NCI-H2171 treated with DMSO at 0.1 percent for 48 hours (cell line): ENCODE data around the gene SMIM1.

ENCODE experiments used
- DNase-seq: peaks from one replicate; lab custom pipeline; 2025; lab: John Stamatoyannopoulos, UW

The SMIM1 gene, protein sequence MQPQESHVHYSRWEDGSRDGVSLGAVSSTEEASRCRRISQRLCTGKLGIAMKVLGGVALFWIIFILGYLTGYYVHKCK

DNA sequence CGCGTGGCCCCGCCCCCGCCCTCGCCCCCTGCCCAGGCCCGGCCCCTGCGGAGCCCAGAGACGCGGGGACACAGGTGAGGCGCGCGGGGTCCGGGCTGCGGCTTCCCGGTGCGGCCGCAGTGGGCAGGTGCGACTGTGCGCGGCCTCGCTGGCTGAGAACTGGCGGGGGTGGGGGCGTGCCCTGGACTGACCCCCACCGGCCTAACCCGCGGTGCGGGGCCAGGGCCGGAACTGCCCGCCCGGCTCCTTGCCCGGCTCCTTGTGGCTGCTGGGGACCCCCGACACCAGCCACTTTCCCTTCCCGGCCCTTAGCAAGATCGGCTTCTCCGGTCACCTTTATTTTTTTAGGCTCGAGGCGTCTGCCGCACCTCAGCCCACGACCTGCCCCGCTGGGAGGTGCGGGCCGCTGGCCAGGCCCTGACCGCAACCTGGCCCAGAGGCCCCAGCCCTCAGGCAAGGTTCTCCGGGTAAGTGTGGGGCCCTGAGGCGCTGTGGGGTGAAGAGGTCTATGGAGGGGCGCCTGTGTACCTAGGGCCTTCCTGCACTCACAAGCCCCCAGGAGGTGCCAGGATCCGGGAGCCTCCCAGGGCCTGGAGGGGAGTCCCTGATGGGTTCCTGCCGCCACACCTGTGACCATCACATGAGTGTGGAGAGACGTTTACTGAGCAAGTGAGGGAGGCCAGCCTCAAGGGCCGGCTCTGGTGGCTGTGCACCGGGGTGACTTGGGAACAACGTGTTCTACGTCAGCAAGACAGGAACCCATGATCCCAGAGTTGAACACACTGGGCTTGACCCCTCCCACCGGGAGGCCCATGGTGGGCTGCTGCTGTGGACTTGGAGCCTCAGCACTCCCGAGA, at the start of gene SMIM1:
Gene SMIM1 (plus strand): TSS at position 35 of the 857 bp plus-strand sequence. CDS start 2,625 bp downstream, outside the sequence.
- DNase-seq: no peak

DNA sequence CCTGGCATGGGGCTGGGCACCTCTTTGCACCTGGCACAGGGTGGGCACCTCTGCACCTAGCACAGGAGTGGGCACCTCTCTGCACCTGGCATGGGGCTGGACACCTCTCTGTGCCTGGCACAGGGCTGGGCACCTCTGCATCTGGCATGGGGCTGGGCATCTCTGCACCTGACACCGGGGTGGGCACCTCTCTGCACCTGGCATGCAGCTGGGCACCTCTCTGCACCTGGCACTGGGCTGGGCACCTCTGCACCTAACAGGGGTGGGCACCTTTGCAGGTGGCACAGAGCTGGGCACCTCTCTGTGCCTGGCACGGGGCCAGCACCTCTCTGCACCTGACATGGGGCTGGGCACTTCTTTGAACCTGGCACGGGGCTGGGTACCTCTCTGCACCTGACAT, 49.7 kb upstream of the SMIM1 start:
- DNase-seq: no peak

DNA sequence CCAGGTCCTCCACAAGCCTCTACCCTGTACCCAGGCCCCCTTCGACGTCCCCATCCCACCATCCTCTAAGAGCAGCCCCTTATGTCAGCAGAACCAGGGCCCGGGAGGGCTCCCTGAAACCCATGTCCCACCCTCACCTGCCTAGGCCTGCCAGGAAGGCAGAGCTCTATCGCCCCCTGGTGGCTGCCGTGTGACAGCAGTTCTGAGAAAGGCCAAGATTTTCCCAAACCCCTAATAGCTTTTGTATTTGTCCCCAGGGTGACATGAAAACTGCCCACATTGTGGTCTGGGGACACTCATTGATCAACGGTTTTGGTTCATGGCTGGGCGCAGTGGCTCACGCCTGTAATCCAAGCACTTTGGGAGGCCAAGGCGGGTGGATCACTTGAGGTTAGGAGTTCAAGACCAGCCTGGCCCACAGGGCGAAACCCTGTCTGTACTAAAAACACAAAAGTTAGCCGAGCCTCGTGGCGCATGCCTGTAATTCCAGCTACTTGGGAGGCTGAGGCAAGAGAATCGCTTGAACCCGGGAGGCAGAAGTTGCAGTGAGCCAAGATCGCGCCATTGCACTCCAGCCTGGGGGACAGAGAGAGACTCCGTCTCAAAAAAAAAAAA, 48.0 kb upstream of the SMIM1 start:
- DNase-seq: peak; percentile 72

GRCh38 chr1:3725366-3725765, 47.2 kb upstream of the SMIM1 start:
- DNase-seq: no peak

- DNase-seq: no peak
Measured at GRCh38 chr1:3727042-3727824, 45.3 kb upstream of the SMIM1 start.

GRCh38 chr1:3727825-3728776, 44.4 kb upstream of the SMIM1 start:
- no peak for DNase-seq

GRCh38 chr1:3729594-3730542, 42.7 kb upstream of the SMIM1 start:
- DNase-seq: no peak

GRCh38 chr1:3730543-3731247, 41.9 kb upstream of the SMIM1 start:
- no peak for DNase-seq

- no peak for DNase-seq
Measured at GRCh38 chr1:3731583-3732433, 40.7 kb upstream of the SMIM1 start.

- DNase-seq: no peak
Measured at GRCh38 chr1:3732434-3733093, 40.0 kb upstream of the SMIM1 start.

DNA sequence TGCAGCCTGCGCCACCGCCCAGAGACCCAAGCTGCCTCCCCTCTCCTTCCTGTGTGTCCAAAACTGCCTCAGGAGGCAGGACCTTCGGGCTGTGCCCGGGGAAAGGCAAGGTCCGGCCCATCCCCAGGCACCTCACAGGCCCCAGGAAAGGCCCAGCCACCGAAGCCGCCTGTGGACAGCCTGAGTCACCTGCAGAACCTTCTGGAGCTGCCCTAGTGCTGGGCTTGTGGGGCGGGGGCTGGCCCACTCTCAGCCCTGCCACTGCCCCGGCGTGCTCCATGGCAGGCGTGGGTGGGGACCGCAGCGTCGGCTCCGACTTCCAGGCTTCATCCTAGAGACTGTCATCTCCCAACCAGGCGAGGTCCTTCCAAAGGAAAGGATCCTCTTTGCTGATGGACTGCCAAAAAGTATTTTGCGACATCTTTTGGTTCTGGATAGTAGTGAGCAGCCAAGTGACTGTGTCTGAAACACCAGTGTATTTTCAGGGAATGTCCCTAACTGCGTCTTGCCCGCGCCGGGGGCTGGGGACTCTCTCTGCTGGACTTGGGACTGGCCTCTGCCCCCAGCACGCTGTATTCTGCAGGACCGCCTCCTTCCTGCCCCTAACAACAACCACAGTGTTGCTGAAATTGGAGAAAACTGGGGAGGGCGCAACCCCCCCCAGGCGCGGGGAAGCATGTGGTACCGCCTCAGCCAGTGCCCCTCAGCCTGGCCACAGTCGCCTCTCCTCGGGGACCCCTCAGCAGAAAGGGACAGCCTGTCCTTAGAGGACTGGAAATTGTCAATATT, 39.3 kb upstream of the SMIM1 start:
- no peak for DNase-seq

DNA sequence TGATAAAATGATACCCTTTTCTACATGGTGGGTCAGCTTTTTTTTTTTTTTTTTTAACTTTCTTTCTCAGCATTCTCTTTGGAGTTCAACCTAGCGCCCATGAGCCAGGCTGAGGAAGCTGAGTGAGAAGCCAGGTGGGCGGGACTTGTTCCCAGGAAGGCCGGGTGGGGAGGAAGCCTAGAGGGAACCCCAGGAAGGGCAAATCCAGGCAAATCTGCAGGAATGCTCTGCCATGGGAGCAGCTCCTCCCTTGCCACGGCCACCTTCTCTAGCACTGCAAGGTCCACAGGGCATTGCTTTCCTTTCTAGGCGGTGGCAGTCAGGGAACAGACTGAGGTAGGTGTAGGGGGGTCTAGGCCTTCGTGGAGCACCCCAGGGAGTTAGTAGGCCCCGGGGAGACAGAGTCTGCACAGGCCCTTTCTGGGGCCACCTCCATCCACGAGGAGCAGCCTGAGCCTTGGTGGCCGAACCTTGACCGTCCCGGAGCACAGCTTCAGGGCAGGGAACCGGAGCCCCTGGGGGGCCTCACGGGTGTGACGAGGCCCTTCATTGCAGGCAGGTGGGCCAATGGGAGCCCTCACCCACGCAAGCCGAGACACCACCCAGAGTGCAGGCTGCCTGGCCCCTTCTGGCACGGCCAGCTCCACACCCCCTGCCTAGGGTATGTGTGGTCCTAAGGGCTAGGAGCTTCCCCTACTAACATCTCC, 38.5 kb upstream of the SMIM1 start:
- DNase-seq: no peak

DNA sequence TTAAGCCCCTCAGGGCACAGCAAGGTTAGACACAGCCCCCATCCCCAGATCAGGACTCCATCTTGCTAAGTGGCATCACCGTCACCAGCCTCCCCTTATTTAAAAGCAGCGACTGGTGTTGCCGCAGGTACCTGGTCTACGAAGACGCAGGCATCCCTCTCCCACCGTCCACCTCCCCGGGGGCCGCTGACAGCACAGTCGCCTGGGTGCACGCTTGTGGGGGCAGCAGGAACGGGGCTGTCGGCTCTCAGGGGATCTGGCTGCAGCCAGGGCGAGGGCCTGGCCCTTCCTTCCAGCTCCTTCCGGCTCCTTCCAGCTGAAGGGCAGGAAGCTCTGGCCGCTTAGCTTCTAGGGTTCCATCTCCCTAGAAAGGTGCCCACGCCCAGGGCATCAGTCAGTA, 37.9 kb upstream of the SMIM1 start:
- no peak for DNase-seq

DNA sequence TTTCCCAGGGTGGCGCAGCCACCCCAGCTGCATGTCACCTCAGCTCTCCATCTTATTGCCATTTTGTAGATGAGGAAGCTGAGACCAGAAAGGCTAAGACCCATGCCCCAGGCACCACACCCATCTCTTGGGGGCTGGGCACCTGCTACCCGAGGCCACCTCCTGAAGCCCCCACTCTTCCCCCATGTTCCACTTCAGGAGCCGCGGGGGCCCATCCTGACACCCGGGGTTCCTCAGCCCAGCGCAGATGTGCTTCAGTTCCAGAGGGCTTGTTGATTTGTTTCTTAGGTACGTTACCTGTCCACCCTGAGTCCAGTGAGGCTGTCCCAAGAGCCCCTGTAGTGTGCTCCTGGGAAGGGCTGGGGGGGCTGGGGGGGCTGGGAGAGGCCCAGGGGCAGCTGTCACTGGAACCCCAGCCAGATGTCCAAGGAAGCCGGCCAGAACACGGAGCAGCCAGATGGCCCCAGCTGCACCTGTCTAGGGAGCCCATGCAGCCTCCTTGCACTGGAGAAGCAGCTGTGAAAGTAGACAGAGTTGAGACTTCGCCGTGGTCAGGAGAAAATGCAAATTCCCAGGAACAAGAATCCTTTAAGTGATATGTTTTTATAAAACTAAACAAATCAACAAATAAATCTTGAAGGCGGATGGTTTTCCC, 37.4 kb upstream of the SMIM1 start:
- DNase-seq: peak; percentile 22

DNA sequence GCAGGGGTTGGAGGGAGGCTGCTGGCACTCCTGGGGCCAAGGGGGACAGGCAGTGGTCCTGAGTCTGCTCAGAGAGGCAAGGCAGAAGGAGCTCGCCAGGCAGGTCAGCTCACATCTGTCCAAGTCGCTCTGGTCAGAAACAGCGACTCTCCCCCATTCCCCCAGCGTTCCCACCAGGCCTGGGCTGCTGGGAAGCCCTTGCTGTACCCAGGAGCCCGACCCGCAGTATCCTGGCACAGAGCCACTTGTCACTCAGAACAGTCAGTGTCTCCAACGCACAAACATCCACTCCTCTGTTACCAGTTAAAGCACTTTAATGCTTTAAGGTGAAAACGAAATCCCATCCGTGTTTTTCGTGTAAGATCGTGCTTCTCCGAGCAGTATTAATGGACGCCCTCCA, 36.9 kb upstream of the SMIM1 start:
- no peak for DNase-seq

DNA sequence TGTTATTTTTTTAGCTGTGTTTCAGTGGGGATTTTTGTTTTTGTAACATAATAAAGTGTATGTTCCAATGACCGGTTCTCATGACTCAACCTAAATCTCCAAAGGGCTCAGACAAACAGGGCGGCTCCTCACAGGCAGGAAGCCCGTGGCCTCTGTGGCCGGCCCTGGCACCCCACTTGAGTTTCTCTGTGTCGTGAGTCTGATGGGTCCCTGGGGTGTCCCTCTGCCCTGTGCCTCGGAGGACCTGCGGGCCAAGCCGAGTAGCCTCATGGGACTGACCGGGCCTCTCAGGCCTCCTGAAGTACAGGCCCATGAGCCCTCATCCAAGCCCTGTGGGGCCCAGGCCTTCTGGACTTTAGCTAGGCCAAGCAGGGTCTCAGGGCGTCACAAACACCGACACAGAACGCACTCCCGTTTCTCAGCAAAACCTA, 36.4 kb upstream of the SMIM1 start:
- DNase-seq: no peak
